Esophagus (tissue), 2 donors: Measurements from ENCODE around the gene UMAD1. TPM values are rescaled to one million over a fixed set of nuclear protein-coding genes. Genes with fewer than 3 reads are reported as not detected.
"Not testable (repeated sequence)": the region's sequence is repeated elsewhere in the genome, so short reads cannot be mapped to it uniquely, and the experiment has no call there.

Experiments
- H3K27ac ChIP-seq, 2 donors: one replicate each; pipeline ENCODE4 v1.5.1; 2013; ENCODE audit warnings: low read depth in 2 of 2, mild to moderate bottlenecking in 2 of 2, inconsistent platforms in 1 of 2, low read length in 1 of 2, moderate library complexity in 1 of 2
- H3K27me3 ChIP-seq, 2 donors: one replicate each; pipeline ENCODE4 v1.6.1; 2013; ENCODE audit warnings: low read length in 2 of 2, control low read depth in 1 of 2, mild to moderate bottlenecking in 1 of 2; ENCODE audit not compliant: insufficient read depth in 2 of 2, control insufficient read depth in 1 of 2
- H3K36me3 ChIP-seq, 2 donors: one replicate each; pipeline ENCODE4 v1.6.1; 2013; ENCODE audit warnings: low read length in 1 of 2; ENCODE audit not compliant: control insufficient read depth in 2 of 2, insufficient read depth in 2 of 2
- H3K4me1 ChIP-seq, 2 donors: one replicate each; pipeline ENCODE4 v1.6.1; 2013; ENCODE audit warnings: low read length in 1 of 2; ENCODE audit not compliant: control insufficient read depth in 2 of 2, insufficient read depth in 2 of 2
- H3K4me3 ChIP-seq, 2 donors: one replicate each; pipeline ENCODE4 v1.5.1; 2013; ENCODE audit warnings: low read length in 2 of 2, mild to moderate bottlenecking in 2 of 2, low read depth in 1 of 2, moderate library complexity in 1 of 2
- H3K9me3 ChIP-seq, 2 donors: one replicate each; pipeline ENCODE4 v1.6.1; 2013; ENCODE audit warnings: mild to moderate bottlenecking in 2 of 2, low read depth in 1 of 2, low read length in 1 of 2, moderate library complexity in 1 of 2; ENCODE audit not compliant: control insufficient read depth in 2 of 2, insufficient read depth in 1 of 2
- WGBS, 2 donors: extraction: QIAGEN DNeasy Blood & Tissue Kit; methylation state at CpG; one replicate each; pipeline ENCODE4 v1.1.7; 2013; 5-methylcytosine and 5-hydroxymethylcytosine counted together
- polyA plus RNA-seq, 2 donors: library from polyadenylated mRNA; stranded (reverse); fragments of 200-250 nt; gene quantifications; one replicate each; pipeline ENCODE4 v1.2.3, GENCODE V29; 2013
- donor health status: healthy with polysubstance abuse.
- donor health status: Bipolar disorder and iron deficiency.

The UMAD1 gene
- polyA plus RNA-seq, 2 donors = 1.8 to 4.9 TPM

GRCh38 chr7:7798510-7798909, 158.0 kb downstream of the UMAD1 start:
- Histone ChIP-seq H3K9me3 (no peaks in the 10 kb centered on the region), H3K36me3 (no peaks in the 10 kb centered on the region), H3K27me3 (no peaks in the 10 kb centered on the region), H3K27ac (no peak overlapping the region), H3K4me3 (no peak overlapping the region), H3K4me1 (no peaks in the 10 kb centered on the region)
- 39 to 67% methylated on average over 1 of the region's 1 CpG for WGBS, 2 donors

- Histone ChIP-seq H3K4me1 (no peaks in the 10 kb centered on the region), H3K27ac (no peak overlapping the region), H3K4me3 (no peak overlapping the region), H3K9me3 (no peaks in the 10 kb centered on the region), H3K27me3 (no peaks in the 10 kb centered on the region), H3K36me3 (no peaks in the 10 kb centered on the region)
- WGBS, 2 donors = 58 to 69% methylated on average over 4 of the region's 4 CpGs
Measured at GRCh38 chr7:7799138-7799537, 158.6 kb downstream of the UMAD1 start.

DNA sequence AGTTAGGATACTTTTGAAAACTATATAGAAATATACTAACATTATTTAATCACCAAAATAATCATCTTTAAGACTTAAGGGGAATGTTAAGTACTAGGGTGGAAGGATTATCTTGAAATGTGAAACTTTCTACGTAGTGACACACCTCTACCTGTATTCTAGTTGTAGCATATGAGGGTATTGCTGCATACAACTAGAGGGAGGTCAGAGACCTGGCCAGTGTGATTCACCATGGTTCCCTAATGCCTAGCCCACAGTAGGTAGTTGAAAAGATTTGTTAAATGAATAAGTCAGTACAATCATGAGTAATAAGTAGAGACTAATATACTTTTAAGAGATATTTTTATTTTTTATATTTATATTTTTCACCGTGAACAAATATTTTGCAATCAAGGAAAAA, 162.0 kb downstream of the UMAD1 start:
- WGBS, 2 donors = 95% methylated on average over 2 of the region's 2 CpGs
- H3K4me3 ChIP-seq = no peak overlapping the region
- no peak overlapping the region for H3K27ac ChIP-seq
- no peaks in the 10 kb centered on the region for H3K27me3 ChIP-seq
- no peaks in the 10 kb centered on the region for H3K36me3 ChIP-seq
- H3K4me1 ChIP-seq = no peaks in the 10 kb centered on the region
- no peaks in the 10 kb centered on the region for H3K9me3 ChIP-seq

- Histone ChIP-seq H3K36me3 (no peaks in the 10 kb centered on the region), H3K4me1 (no peaks in the 10 kb centered on the region), H3K27me3 (no peaks in the 10 kb centered on the region), H3K4me3 (no peak overlapping the region), H3K9me3 (no peaks in the 10 kb centered on the region), H3K27ac (no peak overlapping the region)
- 83 to 85% methylated on average over 3 of the region's 3 CpGs for WGBS, 2 donors
Measured at GRCh38 chr7:7803715-7804178, 163.2 kb downstream of the UMAD1 start.

DNA sequence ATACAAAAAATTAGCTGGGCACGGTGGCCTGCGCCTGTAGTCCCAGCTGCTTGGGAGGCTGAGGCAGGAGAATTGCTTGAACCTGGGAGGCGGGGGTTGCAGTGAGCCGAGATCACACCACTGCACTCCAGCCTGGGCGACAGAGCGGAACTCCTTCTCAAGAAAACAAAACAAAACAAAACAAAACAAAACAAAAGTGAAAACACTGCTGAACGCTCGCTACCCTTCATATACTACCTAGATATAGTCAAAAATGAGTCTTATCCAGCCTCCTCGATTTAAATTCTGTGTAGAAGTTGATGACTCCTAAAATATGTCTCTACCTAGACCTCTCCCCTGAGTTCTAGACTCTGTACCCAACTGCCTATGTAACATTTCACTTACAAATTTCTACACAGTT, 164.3 kb downstream of the UMAD1 start:
- H3K4me3 ChIP-seq = not testable (repeated sequence)
- WGBS, 2 donors = 88% methylated on average over 9 of the region's 9 CpGs

GRCh38 chr7:7805511-7806153, 165.1 kb downstream of the UMAD1 start:
- no peaks in the 10 kb centered on the region for H3K27me3 ChIP-seq
- H3K4me1 ChIP-seq = no peaks in the 10 kb centered on the region
- no peaks in the 10 kb centered on the region for H3K9me3 ChIP-seq
- WGBS, 2 donors = 85 to 90% methylated on average over 2 of the region's 2 CpGs
- no peak overlapping the region for H3K4me3 ChIP-seq
- no peak overlapping the region for H3K27ac ChIP-seq
- no peaks in the 10 kb centered on the region for H3K36me3 ChIP-seq

More for the DNA sequence above, 164.3 kb downstream of the UMAD1 start:
- H3K27me3 ChIP-seq, H3K36me3 ChIP-seq, H3K9me3 ChIP-seq, H3K4me1 ChIP-seq, H3K27ac ChIP-seq: not testable (repeated sequence)

DNA sequence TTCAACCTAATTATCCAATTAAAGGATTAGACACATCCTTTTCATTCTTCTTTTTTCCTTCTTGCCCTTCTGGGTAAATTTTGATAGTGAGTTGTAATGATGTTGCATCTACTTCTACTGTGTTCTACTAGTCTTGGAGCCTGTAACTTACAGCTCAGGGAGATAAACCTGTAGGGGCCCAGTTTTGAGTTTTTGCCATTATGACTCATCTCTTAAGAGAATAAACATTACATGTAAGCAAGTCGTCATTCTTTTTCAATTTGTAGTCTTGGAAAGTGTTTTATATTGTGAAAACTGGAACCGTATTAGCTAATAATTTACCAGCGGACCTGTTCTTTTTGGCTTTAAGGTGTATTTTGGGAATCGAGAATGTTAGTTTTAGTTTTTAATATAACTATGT, 167.6 kb downstream of the UMAD1 start:
- no peak overlapping the region for H3K27ac ChIP-seq
- no peaks in the 10 kb centered on the region for H3K27me3 ChIP-seq
- H3K9me3 ChIP-seq = no peaks in the 10 kb centered on the region
- H3K36me3 ChIP-seq = no peaks in the 10 kb centered on the region
- 53 to 65% methylated on average over 4 of the region's 4 CpGs for WGBS, 2 donors
- H3K4me1 ChIP-seq = no peaks in the 10 kb centered on the region
- no peak overlapping the region for H3K4me3 ChIP-seq

GRCh38 chr7:7808626-7809025, 168.1 kb downstream of the UMAD1 start:
- WGBS, 2 donors = 94% methylated on average over 1 of the region's 1 CpG
- H3K9me3 ChIP-seq = no peaks in the 10 kb centered on the region

DNA sequence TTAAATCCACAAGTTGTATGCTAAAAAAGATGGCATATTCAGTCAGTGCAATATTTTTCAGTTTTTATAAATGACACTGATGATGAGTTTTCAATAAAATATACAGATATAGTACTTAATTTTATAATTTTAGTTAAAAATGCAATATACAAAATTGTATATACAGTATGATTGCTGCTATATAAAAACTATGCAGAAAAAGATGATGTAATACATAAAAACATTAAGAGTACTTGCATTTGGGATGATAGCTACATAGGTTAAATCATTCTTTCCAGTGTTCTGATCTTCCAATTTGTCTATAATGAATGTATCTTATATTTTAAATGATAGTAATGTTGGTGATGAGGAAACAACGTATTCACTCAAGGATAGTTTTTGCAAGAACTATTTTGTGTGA, 169.8 kb downstream of the UMAD1 start:
- H3K27me3 ChIP-seq = no peaks in the 10 kb centered on the region
- no peaks in the 10 kb centered on the region for H3K9me3 ChIP-seq
- no peaks in the 10 kb centered on the region for H3K4me1 ChIP-seq
- H3K27ac ChIP-seq = no peak overlapping the region
- no peaks in the 10 kb centered on the region for H3K36me3 ChIP-seq
- WGBS, 2 donors = 95 to 97% methylated on average over 1 of the region's 1 CpG
- no peak overlapping the region for H3K4me3 ChIP-seq

More at GRCh38 chr7:7808626-7809025, 168.1 kb downstream of the UMAD1 start:
- H3K27me3 ChIP-seq = no peaks in the 10 kb centered on the region
- no peak overlapping the region for H3K4me3 ChIP-seq
- H3K4me1 ChIP-seq = no peaks in the 10 kb centered on the region
- no peak overlapping the region for H3K27ac ChIP-seq
- no peaks in the 10 kb centered on the region for H3K36me3 ChIP-seq

GRCh38 chr7:7810826-7811225, 170.3 kb downstream of the UMAD1 start:
- no peak overlapping the region for H3K27ac ChIP-seq
- WGBS, 2 donors = 94 to 97% methylated on average over 2 of the region's 2 CpGs

More at GRCh38 chr7:7810826-7811225, 170.3 kb downstream of the UMAD1 start:
- H3K36me3 ChIP-seq = no peaks in the 10 kb centered on the region
- no peaks in the 10 kb centered on the region for H3K9me3 ChIP-seq
- H3K4me3 ChIP-seq = no peak overlapping the region
- H3K4me1 ChIP-seq = no peaks in the 10 kb centered on the region
- no peaks in the 10 kb centered on the region for H3K27me3 ChIP-seq
